Measurements from ENCODE around the gene AKR7A3.
"Not testable (repeated sequence)": the region's sequence is repeated elsewhere in the genome, so short reads cannot be mapped to it uniquely, and the experiment has no call there.

Gene AKR7A3

DNA sequence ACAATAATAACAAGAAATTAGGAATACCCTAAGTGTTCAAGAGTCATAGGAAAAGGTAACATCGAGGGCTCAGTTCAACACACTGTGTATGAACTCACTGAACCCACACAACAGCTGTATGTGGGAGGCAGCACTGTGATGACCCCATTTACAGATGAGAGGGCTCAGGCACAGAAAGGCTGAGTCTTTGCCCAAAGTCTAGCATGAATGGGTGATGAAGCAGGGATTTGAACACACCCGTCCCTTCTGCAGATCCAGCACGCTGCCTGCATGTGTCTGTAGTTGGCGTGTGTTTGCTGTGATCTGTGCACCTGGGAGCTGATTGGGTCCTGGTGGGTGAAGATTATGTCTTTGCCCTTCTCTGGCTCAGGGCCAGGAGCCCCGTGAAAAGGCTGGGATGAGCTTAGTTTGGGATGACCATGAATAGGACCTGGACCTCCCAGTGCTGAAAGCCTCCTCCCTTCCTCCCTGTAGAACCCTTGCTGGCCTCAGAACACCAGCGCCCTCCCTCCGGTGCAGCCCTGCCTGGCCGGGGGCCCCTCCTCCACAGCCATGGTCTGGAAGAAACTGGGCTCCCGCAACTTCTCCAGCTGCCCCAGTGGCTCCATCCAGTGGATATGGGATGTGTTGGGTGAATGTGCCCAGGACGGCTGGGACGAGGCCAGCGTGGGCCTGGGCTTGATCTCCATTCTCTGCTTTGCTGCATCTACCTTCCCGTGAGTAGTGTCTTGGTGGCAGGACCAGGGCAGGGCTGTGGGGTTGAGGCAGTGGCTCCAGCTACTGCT lies 28.7 kb upstream of the AKR7A3 start:
- no peak for DNase-seq (ENCODE audit: low read depth in 2 of 2)

GRCh38 chr1:19315378-19316198 lies 27.0 kb upstream of the AKR7A3 start:
- DNase-seq (ENCODE audit: low read depth in 2 of 2) = no peak

DNA sequence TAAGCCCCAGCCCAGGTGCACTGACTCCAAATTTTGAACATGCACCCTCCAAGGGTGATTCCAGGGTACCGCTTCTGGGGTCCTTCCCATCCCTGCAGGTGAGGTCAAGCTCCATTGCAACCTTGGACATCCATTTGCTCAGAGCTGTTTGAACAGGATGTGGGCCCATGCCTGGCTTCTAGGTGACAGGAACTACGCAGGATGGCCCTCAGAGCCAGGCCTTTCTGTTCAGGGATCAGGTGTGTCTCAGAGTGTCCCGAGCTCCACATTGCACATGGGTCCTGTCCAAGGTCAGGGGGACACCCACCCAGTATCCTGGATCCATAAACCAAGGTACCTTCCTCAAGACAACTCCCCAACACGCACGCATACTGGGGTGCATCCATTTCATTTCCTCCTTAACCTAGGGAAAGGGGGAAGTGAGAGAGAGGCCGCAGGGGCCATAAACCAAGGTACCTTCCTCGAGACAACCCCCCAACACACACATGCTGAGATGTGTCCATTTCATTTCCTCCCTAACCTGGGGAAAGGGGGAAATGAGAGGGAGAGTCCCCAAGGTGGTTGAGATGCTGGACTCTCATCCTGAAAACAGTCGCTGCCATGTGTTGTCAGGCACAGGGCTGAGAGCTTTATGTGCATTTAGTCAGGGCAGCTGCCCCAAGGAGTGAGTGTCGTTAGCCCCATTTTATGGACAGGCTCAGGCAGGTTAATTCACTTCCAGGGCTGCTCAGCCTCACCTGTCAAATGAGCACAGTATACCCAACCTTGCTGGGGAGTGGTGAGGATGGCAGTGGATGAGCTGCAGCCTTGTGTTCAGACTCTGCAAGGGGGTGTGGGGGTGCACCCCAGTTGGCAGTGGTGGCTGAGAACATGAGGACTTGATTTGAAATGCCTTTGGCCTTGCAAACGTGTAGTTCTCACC lies 25.7 kb upstream of the AKR7A3 start:
- DNase-seq (ENCODE audit: low read depth in 2 of 2) = no peak

- DNase-seq (ENCODE audit: low read depth in 2 of 2) = no peak
Observed at GRCh38 chr1:19313636-19313959, 25.0 kb upstream of the AKR7A3 start.

- no peak for DNase-seq (ENCODE audit: low read depth in 2 of 2)
Observed at GRCh38 chr1:19312782-19313635, 24.4 kb upstream of the AKR7A3 start.

GRCh38 chr1:19311931-19312781 lies 23.6 kb upstream of the AKR7A3 start, which contains the start of the genes AKR7A2 and SLC66A1:
Gene AKR7A2, minus strand, starts transcription at chr1:19312144. Its CDS starts 20 bp downstream, at chr1:19312124.
Gene SLC66A1, plus strand, starts transcription at chr1:19312326. Its CDS starts 5,352 bp downstream, at chr1:19317678.
- DNase-seq (ENCODE audit: low read depth in 2 of 2) = peak; percentile 80 to 81

DNA sequence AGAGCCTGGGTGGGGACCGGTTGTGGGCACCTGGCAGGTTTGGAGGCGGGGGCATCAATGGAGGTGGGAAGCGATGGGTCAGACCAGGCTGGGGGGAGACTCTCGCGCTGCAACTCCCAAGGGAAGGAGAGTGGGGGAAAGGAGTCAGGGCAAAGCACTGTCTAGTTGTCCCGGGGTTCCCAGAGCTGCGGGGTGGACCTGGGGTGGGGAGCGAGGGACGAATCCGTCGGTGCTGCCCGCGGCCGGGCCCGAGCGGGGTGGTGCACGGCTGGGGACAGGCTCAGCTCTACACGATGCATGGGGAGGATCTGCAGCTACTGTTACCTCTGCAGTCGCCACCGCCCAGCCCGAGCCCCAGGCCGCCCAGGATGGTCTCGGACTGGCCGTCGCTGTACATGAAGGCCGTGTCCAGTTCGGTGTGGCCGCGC lies 22.9 kb upstream of the AKR7A3 start:
- DNase-seq (ENCODE audit: low read depth in 2 of 2) = no peak

DNA sequence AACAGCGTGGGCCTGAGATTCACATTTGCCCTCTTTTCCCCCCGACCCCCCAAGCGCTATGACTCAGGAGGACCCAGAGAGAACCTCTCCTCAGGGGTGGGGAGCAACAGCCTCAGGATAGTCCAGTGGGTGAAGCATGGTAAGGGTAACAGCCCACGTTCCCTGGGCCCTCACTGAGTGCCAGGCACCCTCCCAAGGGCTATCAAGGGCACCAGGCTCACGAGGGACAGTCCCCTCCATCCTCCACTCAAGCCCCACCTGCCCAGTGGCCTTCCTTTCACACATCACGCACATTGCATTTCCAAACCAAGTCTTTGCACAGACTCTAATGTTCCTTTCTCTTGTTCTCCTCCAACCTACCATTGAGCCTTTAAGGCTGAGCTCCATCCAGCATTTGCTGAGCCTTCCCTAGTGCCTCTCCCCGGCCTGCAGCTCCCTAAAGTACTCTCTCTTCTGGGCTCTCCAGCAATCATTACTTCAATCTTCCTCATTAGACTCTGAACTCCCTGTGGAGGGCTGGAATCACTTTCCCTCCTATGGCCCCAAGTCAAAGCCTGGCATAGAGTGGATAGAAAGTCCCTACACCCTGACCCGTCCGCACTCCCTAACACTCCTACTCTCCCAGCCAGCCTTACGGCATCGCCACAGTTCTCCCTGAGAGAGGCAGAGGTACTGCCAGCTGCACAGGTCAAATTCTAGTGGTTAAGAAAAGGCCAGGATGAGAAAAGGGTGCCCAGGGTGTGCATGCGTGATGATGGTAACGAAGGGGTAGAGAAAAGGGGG lies 22.3 kb upstream of the AKR7A3 start:
- no peak for DNase-seq (ENCODE audit: low read depth in 2 of 2)

DNA sequence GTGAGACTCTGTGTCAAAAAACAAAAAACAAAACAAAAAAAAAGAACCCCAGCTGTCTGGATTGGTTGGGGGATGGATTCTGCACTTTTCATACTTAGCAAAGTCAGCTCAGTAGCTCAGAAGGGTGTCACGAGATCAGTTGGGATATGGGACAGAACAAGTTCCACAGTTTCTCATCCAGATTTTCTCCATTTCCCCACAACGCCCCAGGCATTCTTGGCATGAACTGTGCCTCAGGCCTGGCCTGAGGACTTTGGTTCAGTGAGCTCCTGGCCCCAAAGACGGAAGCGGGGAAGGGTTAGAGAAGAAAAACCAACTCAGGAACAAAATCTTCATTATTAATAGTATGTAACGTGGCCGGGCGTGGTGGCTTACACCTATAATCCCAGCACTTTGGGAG lies 21.5 kb upstream of the AKR7A3 start:
- no peak for DNase-seq (ENCODE audit: low read depth in 2 of 2)

GRCh38 chr1:19309123-19309813 lies 20.7 kb upstream of the AKR7A3 start:
- no peak for DNase-seq (ENCODE audit: low read depth in 2 of 2)

GRCh38 chr1:19308509-19308907 lies 19.9 kb upstream of the AKR7A3 start:
- no peak for DNase-seq (ENCODE audit: low read depth in 2 of 2)

DNA sequence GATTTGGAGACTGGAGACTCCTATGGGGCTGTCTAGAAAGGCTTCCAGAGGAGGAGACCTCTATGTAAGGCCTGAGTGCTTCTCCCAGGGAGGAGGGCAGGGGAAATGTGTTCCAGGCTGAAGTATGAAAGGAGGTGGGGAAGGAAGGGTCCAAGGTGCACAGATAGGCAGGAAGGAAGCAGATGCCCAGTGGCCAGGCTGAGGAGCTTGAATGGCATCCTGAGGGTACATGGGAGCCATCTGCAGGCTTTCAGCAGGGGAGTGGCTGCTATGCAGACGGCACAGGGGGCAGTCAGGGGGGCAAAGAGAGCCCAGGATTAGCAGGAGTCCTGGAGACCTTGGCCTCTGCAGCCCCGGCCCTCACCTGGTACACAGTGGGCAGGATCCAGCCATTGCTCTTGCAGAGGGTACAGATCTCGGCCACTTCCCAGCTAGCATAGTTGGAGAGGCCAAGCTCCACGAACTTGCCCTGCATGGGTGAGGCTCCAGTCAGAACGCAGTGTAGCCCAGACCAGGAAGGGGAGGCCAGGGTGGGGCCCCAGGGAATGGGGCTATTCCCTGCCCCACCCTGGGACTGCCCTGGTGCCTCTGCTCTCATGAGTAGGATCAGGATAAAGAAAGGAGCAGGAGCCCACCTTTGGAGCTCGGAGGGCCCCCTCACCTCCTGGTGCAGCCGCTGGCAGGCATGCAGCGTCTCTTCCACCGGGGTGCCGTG lies 19.4 kb upstream of the AKR7A3 start:
- no peak for DNase-seq (ENCODE audit: low read depth in 2 of 2)

- no peak for DNase-seq (ENCODE audit: low read depth in 2 of 2)
Observed at GRCh38 chr1:19306941-19307340, 18.4 kb upstream of the AKR7A3 start.

GRCh38 chr1:19305880-19306279 lies 17.3 kb upstream of the AKR7A3 start:
- no peak for DNase-seq (ENCODE audit: low read depth in 2 of 2)

- not testable (repeated sequence) for DNase-seq (ENCODE audit: low read depth in 2 of 2)
Observed at GRCh38 chr1:19304081-19304480, 15.5 kb upstream of the AKR7A3 start.

- no peak for DNase-seq (ENCODE audit: low read depth in 2 of 2)
Observed at GRCh38 chr1:19300211-19300610, 11.6 kb upstream of the AKR7A3 start.

GRCh38 chr1:19294638-19295037 lies 6.1 kb upstream of the AKR7A3 start:
- DNase-seq (ENCODE audit: low read depth in 2 of 2) = no peak

DNA sequence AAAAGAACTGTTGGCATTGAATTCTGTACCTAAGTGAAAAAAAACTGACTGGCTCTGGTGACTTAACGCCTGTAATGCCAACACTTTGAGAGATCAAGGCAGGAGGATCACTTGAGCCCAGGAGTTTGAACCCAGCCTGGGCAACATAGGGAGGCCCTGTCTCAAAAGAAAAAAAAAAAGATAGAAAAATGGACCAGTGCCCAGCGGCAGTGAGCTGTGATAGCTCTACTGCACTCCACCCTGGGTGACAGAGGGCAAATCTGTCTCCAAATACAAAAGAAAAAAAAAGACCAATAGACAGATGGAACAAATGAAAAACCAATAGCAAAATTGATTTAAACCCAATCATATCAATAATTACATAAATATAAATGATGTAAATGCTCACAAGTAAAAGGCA lies 674 bp upstream of the AKR7A3 start:
- no peak for DNase-seq (ENCODE audit: low read depth in 2 of 2)

Measured in activated CD4-positive, alpha-beta T cell treated with anti-CD3 and anti-CD28 coated beads for 24 hours (primary cell).